SIG-M5 treated with dmso at 0.1 percent for 504 hours (cell line): ENCODE results near the gene EXD3.
"Not testable (repeated sequence)": the region's sequence is repeated elsewhere in the genome, so short reads cannot be mapped to it uniquely, and the experiment has no call there.

ENCODE experiments used
- DNase-seq: peaks from one replicate; lab custom pipeline; 2025; ENCODE audit not compliant: unreplicated experiment; lab: John Stamatoyannopoulos, UW

EXD3 gene, protein sequence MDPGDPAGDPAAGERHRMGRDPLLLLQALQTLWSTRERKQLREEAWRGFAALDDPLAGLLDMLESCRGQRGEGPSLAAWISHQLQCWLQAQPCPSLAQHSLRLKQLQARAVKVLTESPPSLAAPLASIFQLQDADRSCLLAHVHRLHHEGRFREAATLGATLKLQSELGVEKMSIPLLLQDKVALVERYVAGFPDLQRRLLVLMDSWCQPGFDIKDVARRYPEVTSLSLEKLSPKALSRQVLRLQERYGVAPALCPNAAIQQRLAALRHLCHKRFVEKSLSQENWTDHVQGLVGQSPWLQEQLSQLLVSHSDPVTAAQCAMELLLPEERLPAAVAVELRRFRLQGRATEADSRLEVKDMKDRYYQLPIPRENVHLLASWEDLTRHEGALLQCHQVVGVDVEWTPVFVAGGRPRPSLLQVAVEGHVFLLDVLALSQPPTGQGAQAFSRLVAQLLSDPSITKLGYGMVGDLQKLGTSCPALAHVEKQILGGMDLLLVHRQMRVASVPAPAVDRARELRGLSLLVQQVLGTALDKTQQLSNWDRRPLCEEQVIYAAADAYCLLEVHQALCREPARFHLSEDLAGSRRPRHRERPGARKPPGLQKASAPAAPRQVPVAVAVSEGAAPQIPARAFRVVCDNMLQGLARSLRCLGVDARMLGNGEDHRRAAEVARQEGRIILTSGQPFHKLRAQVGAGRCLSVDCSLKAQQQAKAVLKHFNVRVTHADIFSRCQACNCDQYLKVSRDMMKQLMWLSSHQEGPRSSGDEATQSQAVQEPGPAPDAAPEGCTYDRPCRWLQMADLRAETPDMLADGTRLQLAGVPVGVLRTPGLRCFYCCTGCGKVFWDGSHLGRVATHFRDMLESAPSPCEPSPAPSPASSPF

DNA sequence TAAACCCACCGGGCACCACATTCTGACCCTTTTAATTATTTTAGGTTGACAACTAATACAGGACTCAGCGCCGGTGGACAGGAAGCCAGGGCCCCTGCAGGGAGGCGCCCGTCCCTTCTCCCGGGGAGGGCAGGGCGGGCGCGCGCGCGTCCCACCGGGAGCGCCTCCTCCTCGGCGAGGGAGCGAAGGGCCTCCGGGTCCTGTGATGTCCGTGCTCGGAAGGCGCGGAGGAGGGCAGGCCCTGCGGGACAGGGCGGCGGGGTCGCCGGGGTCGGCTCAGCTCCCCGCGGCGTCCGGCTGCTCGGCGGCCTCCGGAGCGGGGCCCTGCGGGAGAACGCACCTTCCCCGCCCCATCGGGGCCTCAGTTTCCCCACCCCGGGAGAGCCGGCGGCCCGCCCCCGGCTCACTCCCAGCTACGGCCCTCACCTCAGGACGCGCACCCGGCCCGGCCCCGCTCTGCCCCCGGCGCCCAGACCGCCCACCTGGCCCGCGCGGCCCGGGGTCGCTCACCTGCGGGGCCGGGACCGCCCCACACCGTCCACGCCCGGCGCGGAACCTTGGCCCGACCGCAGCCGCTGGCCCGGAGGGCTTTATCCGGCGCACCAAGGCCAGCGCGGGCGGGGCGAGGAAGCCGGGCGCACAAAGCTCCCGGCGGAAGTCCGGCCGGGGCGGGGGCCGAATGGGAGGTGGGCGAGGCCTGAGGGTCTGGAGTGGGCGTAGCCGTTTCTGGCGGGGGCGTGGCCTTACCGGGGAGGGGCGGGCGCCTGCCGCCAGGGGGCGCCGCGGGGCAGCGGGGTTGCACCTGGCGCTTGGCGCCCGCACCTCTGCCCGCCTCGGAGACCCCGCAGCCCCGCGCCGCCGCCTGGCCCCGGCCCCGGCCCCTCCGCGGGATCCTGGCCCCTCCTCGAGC lies at the start of gene EXD3, which contains the start of gene NOXA1:
Gene EXD3 (minus strand): TSS at position 559 of the 910 bp plus-strand sequence. CDS start 27,805 bp downstream, outside the sequence.
Gene NOXA1 (plus strand): TSS at position 790 of the 910 bp plus-strand sequence. CDS start 137 bp downstream, outside the sequence.
- DNase-seq: peak; percentile 84

DNA sequence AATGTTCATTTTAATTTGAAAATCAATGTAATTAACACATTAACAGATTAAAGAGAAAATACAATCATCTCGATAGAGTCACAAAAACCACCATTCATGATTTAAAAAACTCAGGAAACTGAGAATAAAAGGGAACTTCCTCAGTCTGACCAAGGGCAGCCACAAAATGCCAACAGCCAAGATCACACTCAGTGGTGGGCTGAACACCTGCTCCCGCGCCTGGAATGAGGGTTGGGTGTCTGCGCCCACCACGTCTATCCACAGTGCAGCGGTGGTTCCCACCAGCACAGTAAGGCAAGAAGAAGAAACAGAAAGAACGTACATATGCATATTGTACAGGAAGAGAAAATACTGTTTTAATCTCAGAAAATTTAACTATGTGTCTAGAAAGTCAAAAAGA lies 47.8 kb upstream of the EXD3 start:
- no peak for DNase-seq

DNA sequence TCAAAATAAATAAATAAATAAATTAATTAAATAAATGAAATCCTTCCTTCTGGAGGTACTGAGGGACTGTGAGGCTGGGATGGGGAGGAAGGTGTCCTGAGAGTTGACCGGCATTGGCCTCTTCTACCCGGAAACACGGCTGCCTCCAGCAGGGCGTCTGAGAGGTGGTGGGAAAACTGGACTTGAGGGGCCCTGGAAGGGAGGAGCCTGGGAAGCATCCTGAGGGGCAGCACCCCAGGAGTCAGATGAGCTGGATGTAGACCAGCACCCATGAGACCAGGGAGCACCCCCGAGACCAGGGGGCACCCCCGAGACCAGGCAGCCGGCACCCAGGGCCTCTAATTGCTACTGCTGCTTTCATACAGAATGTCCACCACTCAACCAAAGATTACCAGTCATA lies 44.9 kb upstream of the EXD3 start:
- no peak for DNase-seq

DNA sequence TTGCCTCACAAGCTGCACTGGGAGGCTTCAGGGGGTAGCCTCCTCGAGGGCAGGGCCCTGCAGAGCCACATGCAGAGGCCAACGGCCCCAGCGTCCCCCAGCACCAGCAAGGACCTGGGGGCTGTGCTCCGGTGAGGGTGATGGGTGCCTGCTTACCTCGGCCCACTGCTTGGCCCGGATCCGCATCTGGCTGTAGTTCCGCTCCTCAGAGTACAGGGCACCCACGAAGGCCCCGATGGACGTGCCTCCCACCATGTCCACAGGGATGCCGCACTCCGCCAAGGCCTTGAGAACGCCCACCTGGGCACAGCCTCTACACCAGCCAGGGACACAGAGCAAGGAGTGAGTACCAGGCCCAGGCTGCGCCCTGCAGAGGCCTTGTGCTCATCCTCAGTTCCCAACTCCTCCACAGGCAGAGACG lies 44.2 kb upstream of the EXD3 start:
- no peak for DNase-seq

DNA sequence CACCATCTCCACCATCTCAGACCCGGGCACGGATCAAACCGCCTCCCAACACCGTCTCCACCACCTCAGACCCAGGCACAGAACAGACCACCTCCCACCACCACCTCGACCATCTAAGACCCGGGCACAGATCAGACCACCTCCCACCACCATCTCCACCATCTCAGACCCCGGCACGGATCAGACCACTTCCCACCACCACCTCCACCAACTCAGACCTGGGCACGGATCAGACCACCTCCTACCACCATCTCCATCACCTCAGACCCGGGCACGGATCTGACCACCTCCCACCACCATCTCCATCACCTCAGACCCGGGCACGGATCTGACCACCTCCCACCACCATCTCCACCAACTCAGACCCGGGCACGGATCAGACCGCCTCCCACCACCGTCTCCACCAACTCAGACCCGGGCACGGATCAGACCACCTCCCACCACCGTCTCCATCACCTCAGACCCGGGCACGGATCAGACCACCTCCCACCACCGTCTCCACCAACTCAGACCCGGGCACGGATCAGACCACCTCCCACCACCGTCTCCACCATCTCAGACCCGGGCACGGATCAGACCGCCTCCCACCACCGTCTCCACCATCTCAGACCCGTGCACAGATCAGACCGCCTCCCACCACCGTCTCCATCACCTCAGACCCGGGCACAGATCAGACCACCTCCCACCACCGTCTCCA lies 43.6 kb upstream of the EXD3 start:
- DNase-seq: not testable (repeated sequence)

DNA sequence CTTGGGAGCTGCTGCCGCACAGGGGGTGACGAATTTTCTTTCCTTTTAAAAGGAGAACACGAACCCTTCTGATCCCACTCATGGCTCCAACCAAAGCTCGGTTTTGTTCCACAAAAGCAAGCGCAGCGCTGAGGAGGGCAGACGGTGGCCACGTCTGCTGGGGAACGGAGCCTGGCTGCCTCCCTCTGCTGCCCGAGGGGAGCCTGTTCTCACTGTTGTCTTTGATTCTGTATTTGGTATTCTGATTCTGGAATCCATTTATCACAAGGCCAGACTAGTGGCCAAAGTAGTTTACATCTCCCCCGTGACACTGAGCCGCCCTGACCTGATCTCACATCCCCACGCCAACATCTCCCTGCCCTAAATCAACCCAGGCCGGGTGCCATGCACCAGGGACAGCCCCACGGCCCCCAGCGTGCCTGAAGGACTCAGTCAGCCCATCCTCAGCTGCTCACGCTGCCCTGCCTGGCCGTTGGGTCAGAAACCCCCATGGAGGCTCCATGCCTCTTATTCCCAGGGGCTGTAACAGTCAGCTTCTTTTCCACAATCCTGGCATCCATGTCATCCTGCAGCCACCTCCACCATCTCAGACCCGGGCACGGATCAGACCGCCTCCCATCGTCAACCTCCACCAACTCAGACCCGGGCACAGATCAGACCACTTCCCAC lies 42.9 kb upstream of the EXD3 start:
- DNase-seq: no peak

DNA sequence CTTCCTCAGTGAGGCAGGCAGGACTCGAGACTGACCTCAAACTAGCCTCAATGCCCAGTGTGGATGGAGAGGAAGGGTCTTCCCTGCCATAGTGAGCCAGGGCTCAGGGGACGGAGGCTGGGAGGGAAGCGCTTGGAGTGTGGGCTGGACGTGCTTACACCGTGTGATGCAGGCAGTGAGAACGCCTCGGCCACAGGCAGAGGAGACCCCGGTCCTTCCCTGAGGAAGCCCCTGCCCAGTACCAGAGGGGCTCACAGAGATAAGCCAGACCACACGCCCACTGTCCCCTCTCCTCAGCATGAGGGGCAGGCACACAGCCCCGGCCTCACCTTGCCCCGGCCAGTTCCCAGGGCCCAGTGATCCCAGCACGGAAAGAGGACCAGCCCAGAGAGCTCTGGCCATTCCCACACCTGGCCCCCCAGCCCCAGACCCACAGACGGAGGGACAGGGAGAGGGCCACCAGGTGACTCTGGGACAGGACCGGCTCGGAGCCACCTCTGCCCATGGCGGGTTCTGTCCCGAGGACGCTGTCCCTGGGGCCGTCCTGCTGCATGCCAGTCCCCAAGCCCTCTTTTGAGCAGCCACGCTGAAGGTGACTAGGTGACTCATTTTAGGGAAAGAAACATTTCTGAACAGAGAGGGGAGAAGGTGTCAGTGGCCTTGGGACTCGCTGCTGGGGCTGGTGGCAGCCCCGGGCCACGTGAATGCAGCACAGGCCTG lies 42.2 kb upstream of the EXD3 start:
- DNase-seq: no peak

DNA sequence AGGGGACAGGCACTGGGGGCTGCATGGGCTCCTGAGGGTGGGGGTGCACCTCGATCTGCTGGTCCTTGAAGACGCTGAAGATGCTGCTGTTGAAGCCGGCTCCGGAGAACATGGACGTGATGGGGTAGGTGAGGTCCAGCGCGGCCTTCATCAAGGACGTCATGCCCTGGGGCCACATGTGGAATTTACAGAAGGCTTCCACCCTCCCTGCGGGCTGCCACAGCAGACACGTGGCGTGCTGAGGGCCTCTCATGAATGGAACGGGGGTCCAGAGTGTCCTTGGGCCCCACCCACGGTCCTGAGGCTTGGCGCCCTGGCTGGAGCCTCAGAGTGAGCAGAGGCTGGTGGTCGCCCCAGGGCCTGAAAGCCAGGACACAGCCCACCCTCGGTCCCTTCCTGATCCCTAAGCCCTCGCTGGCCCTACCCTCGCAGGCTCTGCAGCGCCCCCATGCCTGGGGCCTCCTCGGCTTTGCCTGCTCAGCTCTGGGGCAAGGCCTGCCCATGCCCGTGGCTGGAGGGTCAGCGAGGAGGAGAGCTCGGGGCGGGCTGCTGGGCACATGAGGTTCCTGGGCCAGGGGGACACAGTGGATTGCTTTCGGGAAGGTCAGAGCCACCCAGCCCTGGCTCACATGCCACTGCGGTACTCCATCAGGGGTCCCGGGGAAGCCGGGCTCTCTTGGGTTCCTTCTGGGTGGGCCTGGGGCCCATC lies 41.5 kb upstream of the EXD3 start:
- DNase-seq: no peak

DNA sequence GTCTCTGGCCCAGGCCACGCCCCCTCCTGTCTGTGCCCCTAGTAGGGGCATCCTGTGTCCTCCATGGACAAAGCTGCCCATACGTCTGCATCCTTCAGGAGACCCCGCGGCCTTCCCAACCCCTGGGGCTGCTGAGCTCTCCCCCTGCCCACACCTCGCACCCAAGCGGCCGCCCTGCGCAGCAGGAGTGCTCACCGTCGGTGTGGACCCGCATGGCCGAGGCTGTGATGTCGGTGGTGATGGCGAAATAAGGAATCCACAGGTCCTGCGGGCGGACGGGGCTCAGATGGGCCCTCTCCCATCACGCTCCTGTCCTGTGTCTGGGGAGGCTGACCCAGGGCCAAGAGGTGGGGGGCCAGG lies 40.9 kb upstream of the EXD3 start:
- DNase-seq: no peak

DNA sequence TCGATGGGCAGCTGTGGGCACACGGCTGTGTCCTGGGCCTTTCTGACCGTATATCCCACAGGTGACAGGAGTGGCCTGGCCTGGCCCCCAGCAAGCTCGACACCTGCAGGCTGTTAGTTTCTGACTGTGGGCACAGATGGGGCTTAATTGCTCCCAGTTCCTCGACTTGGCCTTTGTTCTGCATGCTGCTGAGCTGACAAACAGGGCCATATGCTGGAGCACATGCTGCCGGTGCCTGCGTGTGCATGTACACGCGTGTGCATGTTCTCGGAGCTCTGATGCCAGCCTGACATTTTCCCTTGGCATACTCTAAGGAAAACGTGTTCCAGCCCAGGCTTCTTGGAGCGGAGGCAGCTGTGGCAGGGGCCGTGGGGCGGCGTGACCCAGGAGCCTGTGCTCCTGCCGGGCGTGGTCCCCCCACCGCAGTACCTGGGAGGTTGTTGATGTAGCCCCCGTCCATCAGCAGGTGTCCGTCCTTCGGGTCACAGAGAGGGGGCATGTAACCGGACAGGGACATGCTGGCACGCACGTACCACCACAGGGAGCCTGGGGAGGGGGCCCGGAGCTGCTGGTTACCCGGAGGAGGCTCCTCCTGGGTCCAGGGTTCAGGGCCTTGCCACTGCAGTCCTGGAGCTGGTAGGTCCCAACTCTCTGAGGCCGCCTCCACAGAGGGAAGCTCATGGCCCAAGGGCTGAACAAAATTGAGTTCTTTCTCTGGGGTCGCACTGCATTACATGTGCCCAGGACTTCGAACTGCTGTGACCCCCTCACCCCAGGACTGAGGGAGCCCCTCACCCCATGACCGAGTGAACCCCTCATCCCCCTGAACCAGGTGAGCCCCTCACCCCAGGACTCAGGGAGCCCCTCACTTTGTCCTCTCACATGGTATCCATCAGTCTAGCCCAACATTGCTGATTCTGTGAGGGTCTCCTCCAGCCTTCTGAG lies 40.3 kb upstream of the EXD3 start:
- DNase-seq: no peak

DNA sequence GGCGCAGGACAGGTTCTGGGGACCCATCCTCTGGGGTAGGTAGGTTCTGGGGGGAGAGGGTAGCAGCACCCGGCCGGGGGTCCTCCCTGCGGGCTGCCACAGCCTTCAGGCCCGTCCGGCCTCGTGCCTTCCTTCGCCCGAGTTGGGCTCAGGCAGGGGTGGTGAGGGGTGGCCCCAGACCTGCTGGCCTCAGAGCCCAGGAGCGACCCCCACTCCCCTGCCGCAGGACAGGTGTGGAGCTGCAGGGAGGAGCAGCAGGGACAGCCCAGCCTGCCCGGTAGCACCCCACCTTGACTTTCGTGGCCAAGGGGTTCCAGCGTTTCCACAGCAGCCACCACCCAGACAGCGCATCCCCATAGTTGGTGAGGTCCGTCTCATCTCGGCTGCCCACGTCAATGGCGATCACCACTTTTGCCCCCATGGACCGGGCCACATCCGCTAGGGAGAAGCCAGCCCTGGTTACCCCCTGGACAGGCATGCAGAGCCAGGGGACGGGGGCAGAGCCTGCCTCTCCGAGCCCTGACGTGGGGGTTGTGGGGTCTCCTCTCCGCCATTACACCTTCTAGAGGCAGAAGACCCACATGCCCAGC lies 39.5 kb upstream of the EXD3 start:
- no peak for DNase-seq

DNA sequence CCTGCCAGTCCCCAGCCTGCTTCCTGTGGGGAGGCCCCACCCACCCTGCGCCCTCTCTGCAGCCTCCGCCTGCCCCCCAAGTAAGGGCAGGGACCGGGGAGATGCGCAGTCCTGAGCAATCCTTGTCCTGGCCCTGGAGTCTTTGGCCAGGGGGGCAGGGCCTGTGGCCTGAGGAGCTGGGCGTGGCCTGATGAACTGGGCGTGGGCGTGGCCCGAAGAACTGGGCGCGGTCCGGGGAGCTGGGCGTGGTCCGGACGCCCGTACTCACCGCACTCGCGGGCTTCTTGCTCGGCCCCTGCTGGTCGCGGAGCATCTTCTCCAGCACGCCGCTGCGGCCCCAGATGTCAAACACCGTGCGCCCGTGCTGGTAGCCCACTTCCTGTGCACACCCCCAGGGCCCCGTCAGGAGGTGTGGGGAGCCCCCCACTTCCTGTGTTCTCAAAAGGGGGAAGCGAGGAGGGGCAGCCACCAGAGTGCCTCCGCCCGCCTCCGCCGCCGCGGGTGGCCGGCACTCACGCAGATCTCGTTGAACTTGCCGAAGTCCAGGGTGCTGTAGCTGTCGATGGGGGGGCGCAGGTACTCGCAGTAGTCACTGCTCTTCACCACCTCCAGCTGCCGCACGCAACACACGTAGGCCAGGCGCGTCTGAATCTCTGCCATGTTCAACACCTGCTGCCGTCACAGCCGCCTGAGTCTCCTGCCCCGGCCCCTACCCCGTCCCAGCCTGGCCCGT lies 38.9 kb upstream of the EXD3 start:
- peak; percentile 68 for DNase-seq

DNA sequence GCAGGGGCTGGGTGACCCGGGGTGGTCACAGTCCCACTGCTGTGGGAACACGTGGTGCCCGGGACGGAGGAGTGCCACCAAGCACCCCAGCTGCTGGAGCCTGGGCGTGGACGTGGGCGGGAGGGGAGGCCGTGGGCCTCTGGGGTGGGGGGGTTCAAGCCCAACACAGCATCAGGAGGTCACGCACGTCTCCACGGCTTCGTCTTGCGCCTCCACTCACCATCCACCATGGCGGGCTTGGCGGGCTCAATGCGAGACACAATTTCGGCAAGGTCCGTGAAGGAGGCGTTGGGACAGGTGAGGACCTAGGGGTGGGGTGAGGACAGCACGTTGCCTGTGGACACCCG lies 38.3 kb upstream of the EXD3 start:
- DNase-seq: no peak

DNA sequence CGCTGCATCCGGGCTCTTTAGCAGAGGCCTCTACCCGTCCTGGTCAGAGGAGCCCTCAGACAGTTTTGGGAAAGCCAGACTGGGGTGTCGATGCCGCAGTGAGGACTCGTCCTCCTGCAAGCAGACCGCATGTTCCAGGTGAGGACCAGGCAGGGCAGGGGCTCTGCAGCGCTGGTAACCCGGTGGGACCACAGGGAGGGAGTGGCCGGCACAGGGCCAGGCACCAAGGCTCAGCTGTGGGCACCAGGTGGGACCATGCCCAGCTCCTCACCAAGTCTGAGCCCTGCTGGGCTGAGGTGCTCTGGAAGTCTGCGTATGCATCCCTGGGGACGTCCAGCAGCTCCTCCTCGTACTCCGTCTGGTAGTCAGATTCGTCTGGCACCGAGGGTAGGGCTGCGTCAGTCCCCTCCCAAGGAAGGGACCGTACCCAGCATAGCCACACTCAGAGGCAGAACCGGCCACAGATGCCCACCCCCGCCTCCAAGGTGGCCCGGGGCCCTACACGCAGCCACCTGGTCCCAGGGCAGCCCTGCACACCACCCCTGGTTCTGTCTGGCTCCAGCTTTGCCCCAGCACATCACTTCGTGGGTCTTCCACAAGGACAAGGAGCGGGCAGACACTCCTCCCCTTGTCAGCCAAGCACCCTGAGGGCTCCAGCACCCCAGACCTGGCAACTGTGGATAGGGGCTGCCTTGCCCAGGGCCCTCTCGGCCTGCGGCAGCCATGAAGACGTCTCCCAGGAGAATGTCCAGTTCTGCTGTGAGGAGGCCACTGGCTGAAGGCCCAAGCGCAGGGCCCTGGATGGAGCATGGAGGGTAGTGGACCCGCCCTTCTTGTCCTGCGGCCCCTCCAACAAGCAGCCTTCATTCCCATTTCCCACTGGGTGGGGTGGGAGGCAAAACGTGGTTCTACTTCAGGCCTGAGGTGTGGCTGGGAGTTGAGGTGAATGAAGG lies 37.7 kb upstream of the EXD3 start:
- DNase-seq: no peak

DNA sequence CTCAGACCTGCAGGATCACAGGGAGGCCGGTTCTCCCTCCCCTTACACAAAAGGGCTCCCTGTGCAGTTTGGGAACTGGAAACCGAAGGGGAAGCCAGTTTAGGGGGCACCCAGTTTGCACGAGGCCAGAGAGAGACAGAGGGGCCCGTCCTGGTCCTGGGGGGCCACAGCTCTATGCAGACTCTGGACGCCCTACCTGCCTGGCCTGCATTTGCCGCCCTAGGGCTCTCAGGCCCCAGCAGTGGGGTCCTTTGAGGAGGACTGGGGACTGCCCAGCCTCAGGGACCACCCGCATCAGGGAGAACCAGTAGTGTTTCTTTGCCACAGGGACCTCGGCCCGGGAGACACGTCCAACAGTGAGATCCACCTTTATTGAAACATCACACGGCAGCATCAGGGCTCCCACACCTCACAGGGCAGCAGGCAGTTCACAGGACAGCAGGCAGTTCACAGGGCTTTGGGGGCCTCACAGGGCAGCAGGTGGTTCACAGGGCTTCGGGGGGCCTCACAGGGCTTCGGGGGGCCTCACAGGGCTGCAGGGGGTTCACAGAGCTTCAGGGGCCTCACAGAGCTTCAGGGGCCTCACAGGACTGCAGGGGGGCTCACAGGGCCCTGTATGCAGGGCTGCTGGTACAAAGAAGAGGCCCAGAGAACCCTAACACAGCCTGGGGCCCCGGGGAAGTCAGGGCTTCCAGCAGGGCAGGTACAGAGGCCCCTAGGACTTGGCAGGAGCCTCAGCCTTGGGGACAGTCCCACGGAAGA lies 36.8 kb upstream of the EXD3 start:
- DNase-seq: no peak
